ENCODE data around the gene TMEM253.

- no peak for TF ChIP-seq CTCF (IDR thresholded peaks at IDR 0.05; ENCODE audit: insufficient read depth, low read length, poor library complexity, severe bottlenecking)
- no peak for TF ChIP-seq EZH2phosphoT487 (conservative IDR thresholded peaks at IDR 0.05; ENCODE audit: low read length)
Measured at GRCh38 chr14:21083565-21084325, 17.1 kb upstream of the TMEM253 start.

Data from SU-DHL-6 (cell line).